Right lobe of liver (tissue), 4 donors: Measurements from ENCODE around the gene TMEM179.

Source experiments
- CTCF ChIP-seq, 4 donors: fragments of 200-600 bp in 3 of 4; fragments of 450-650 bp in 1 of 4; IDR thresholded peaks; one replicate each; pipeline versions ENCODE4 v1.5.1 to v1.8.0; 2016 to 2022; ENCODE audit warnings: antibody characterized with exemption in 4 of 4, mild to moderate bottlenecking in 2 of 4
- POLR2A ChIP-seq: fragments of 450-650 bp; IDR thresholded peaks from one replicate; pipeline ENCODE4 v1.6.1; 2017; ENCODE audit warnings: antibody characterized with exemption, mild to moderate bottlenecking
- donor health status: DM: no; HTN: no; CAD: no.
- donor health status: DM: no; HTN: no; CAD: no.
- donor health status: DM: no; HTN: yes; CAD: no.

- TF ChIP-seq CTCF (IDR thresholded peaks at IDR 0.05) (no peak), POLR2A (no peak)
Measured at GRCh38 chr14:104597576-104597975, 7.0 kb downstream of the TMEM179 start.
